Heart left ventricle (tissue), 16 donors: ENCODE data around the gene CHAT. TPM values are rescaled to one million over a fixed set of nuclear protein-coding genes. Genes with fewer than 3 reads are reported as not detected.

Source experiments
- ATAC-seq, 4 donors: fragments of 200-7000 bp; cut with Tn5 transposase; one replicate each; pipeline ENCODE4 v1.9.1; 2020 to 2022; ENCODE audit warnings: moderate library complexity in 4 of 4, mild to moderate bottlenecking in 3 of 4, moderate number of reproducible peaks in 1 of 4
- DNase-seq, 5 donors: peaks; one replicate each; pipeline ENCODE4 v3.0.0-alpha.2; 2020
- H3K27ac ChIP-seq, 12 donors: fragments of 200-600 bp; sonication (generic) in 4 of 12; one replicate each; pipeline versions ENCODE4 v1.5.0 to v1.8.0; 2016 to 2022; ENCODE audit warnings: mild to moderate bottlenecking in 2 of 12
- H3K27me3 ChIP-seq, 9 donors: fragments of 200-600 bp; sonication (generic) in 2 of 9; one replicate each; pipeline versions ENCODE4 v1.5.1 to v1.8.0; 2016 to 2022; ENCODE audit warnings: mild to moderate bottlenecking in 3 of 9
- H3K36me3 ChIP-seq, 9 donors: fragments of 200-600 bp; sonication (generic) in 2 of 9; one replicate each; pipeline versions ENCODE4 v1.5.0 to v1.8.0; 2018 to 2022; ENCODE audit warnings: mild to moderate bottlenecking in 2 of 9
- H3K4me1 ChIP-seq, 12 donors: fragments of 200-600 bp; sonication (generic) in 4 of 12; one replicate each; pipeline versions ENCODE4 v1.5.0 to v1.8.0; 2016 to 2022; ENCODE audit warnings: mild to moderate bottlenecking in 3 of 12
- H3K4me3 ChIP-seq, 12 donors: fragments of 200-600 bp; sonication (generic) in 4 of 12; one replicate each; pipeline versions ENCODE4 v1.5.0 to v1.8.0; 2017 to 2022; ENCODE audit warnings: mild to moderate bottlenecking in 9 of 12, moderate library complexity in 4 of 12
- H3K9me3 ChIP-seq, 12 donors: fragments of 200-600 bp; sonication (generic) in 4 of 12; one replicate each; pipeline versions ENCODE4 v1.5.0 to v1.8.0; 2016 to 2022; ENCODE audit warnings: mild to moderate bottlenecking in 1 of 12
- CTCF ChIP-seq, 12 donors: fragments of 200-600 bp; sonication (generic) in 4 of 12; IDR thresholded peaks; one replicate each; pipeline versions ENCODE4 v1.5.0 to v1.8.0; 2018 to 2022; ENCODE audit warnings: antibody characterized with exemption in 12 of 12, mild to moderate bottlenecking in 5 of 12
- POLR2A ChIP-seq, 2 donors: fragments of 450-650 bp; IDR thresholded peaks; one replicate each; pipeline ENCODE4 v1.6.1; 2017; ENCODE audit warnings: antibody characterized with exemption in 2 of 2, mild to moderate bottlenecking in 2 of 2, moderate library complexity in 2 of 2
- WGBS, 4 donors: extraction: QIAGEN DNeasy Blood & Tissue Kit in 2 of 4; methylation state at CpG; one replicate each; pipeline versions ENCODE4 v1.1.5 to v1.1.7; 2013 to 2018; 5-methylcytosine and 5-hydroxymethylcytosine counted together
- intact Hi-C, 10 donors: fragments of 100-400 bp; cut with DNase I; formaldehyde crosslinking; loops; one replicate each; pipeline versions ENCODE4 v1.11.1 to v1.14.2; 2022
- long read RNA-seq, 3 donors: library from polyadenylated mRNA; unstranded; transcript quantifications; one replicate each; pipeline ENCODE4 v2.0.0, GENCODE V29; 2020 to 2021
- polyA plus RNA-seq, 2 donors: library from polyadenylated mRNA; stranded (reverse); fragments of 200-250 nt; gene quantifications; one replicate each; pipeline ENCODE4 v1.2.3, GENCODE V29; 2013
- total RNA-seq, 9 donors: library from RNA; depleted of rRNA in 2 of 9; stranded (reverse); fragments of >200 nt in 2 of 9; fragmentation: NEBNext Ultra II Directional in 3 of 9; extraction: Animal tissue kit (Norgen Biotek cat#: 25700) in 3 of 9; gene quantifications; one replicate each; pipeline versions ENCODE4 v1.1.0 to v1.2.4, GENCODE V29; 2016 to 2023
- donor health status: ischemic (EF 13 %, LVEDD 7.1; RV severe dilation, severe dysfunction).
- donor health status: healthy with polysubstance abuse.
- donor health status: DM: no; HTN: yes; CAD: no.
- donor health status: DM: no; HTN: no; CAD: no.
- donor health status: ischemic (EF 25% LVEDD 6.9; RV normal size, moderate dysfunction).
- donor health status: ischemic (EF 25% LVEDD 5.7; RV mildly dilated, moderate dysfunction).
- donor health status: healthy.
- donor health status: DM: yes; HTN: yes; CAD: no.
- donor health status: ischemic (EF 35%, LVEDD 5.7; RV mildly dilated, moderate dysfunction).
- donor health status: nonischemic (EF 11% LVEDD 7.7; RV severe dilation, severe dysfunction).
- donor health status: DM: yes; HTN: yes; CAD: no.
- donor health status: PGD.
- donor health status: ischemic (EF 29% LVEDD 5.4; RV normal size, mild dysfunction).
- donor health status: nonischemic (EF 23%, LVEDD 6.1; RV moderate dilation, normal function).

Gene CHAT
- total RNA-seq (not detected), polyA plus RNA-seq (not detected)
- long read RNA-seq, donor 1, result 0 reads
- long read RNA-seq, donor 2, result 0 reads
- long read RNA-seq, donor 3, result 0 reads

- Histone ChIP-seq H3K9me3 (no peaks in the 10 kb centered on the region), H3K27ac (no peak within 1 kb of the TSS), H3K27me3 (peaks cover 51 to 100% (median 87%) of the 10 kb centered on the region in 9 donors), H3K36me3 (no peaks in the 10 kb centered on the region), H3K4me1 (peaks cover 0 to 38% (median 5%) of the 10 kb centered on the region in 12 donors), H3K4me3 (no peak within 1 kb of the TSS)
- intact Hi-C loops, result no loop called here
- TF ChIP-seq POLR2A (IDR thresholded peaks at IDR 0.05) (no peak), CTCF (IDR thresholded peaks at IDR 0.05) (no peak)
- no peak for DNase-seq
- 2 to 3% (median 2%) methylated on average over 10 of the region's 10 CpGs for WGBS, 4 donors
- ATAC-seq, result no peak
Measured at GRCh38 chr10:49613882-49614241, at the start of gene CHAT. TSS of gene CHAT (plus strand) at chr10:49614037. CDS start at chr10:49614190, 153 bp downstream.

DNA sequence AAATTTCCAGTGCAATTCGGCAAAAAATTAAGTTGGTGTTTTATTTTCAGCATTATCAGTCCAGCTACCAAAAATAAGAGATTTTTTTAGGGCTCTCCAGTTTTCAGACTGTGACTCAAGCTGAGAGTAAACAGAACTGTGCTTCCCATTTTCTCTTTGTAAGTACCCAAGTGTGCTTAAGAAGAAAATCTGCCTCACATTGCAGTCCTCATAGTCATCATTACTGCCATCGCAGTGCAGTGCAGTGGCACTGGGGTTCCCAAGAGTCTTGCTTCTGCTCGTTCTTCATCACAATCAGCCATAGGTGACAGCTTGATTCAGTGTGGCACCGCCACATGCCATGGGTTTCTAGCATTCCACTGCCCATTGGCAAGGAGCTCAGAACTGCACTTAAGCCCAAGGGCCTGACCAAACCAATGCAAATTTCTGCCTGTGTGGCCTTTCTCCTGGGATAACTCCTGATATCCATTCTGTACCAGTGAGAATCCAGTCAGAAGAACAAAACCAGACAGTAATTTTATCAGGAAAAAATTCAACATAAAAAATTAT, 49.3 kb upstream of the CHAT start:
- Histone ChIP-seq H3K36me3 (no peaks in the 10 kb centered on the region), H3K27ac (no peak overlapping the region), H3K4me3 (no peak overlapping the region), H3K9me3 (peaks cover 0 to 10% (median 0%) of the 10 kb centered on the region in 12 donors), H3K27me3 (peaks cover 0 to 10% (median 0%) of the 10 kb centered on the region in 9 donors), H3K4me1 (no peaks in the 10 kb centered on the region)
- TF ChIP-seq POLR2A (IDR thresholded peaks at IDR 0.05), result no peak
- TF ChIP-seq CTCF (IDR thresholded peaks at IDR 0.05), result no peak
- peak in 1 of 4 donors; percentile 61 for ATAC-seq
- 61 to 77% (median 74%) methylated on average over 4 of the region's 4 CpGs for WGBS, 4 donors
- peak in 1 of 5 donors; percentile 25 for DNase-seq
- intact Hi-C loops, result no loop called here

- Histone ChIP-seq H3K4me3 (no peak overlapping the region), H3K9me3 (peaks cover 0 to 12% (median 0%) of the 10 kb centered on the region in 12 donors), H3K36me3 (no peaks in the 10 kb centered on the region), H3K27me3 (no peaks in the 10 kb centered on the region), H3K27ac (no peak overlapping the region), H3K4me1 (no peaks in the 10 kb centered on the region)
- DNase-seq (no peak), ATAC-seq (no peak)
- 84 to 96% (median 87%) methylated on average over 1 of the region's 1 CpG for WGBS, 4 donors
- intact Hi-C loops, result no loop called here
- TF ChIP-seq CTCF (IDR thresholded peaks at IDR 0.05), result no peak
- TF ChIP-seq POLR2A (IDR thresholded peaks at IDR 0.05), result no peak
Measured at GRCh38 chr10:49567810-49568209, 46.0 kb upstream of the CHAT start.

DNA sequence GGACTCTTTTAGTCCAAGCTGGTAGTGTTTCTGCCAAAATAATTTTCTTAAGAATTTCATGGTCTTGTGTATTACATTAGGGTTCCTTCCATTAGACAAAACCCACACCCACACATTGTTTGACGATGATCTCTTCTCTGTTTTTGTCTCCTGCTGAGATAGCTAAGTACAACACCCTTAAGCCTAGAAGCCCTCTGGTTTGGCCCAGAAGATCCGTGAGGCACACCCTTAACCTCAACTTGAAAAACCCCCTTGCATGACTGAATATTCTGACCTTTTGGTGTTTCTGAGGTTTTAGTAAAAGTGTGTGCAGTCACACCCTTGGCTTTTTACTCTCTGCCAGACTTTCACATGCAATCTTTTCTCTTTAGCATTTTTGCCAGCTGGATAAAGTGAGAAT, 45.6 kb upstream of the CHAT start:
- no peak for DNase-seq
- WGBS, 4 donors, result 61 to 84% (median 72%) methylated on average over 2 of the region's 2 CpGs
- Histone ChIP-seq H3K9me3 (peaks cover 0 to 12% (median 0%) of the 10 kb centered on the region in 12 donors), H3K27ac (peak overlapping the region in 1 of 12 donors; percentile 37), H3K27me3 (no peaks in the 10 kb centered on the region), H3K36me3 (no peaks in the 10 kb centered on the region), H3K4me3 (no peak overlapping the region), H3K4me1 (no peaks in the 10 kb centered on the region)
- TF ChIP-seq POLR2A (IDR thresholded peaks at IDR 0.05) (no peak), CTCF (IDR thresholded peaks at IDR 0.05) (no peak)
- peak in 1 of 4 donors; percentile 22 for ATAC-seq
- intact Hi-C loops, result no loop called here
